Measurements from ENCODE around the gene CTTNBP2NL. TPM values are rescaled to one million over a fixed set of nuclear protein-coding genes. Genes with fewer than 3 reads are reported as not detected.

Gene CTTNBP2NL
- total RNA-seq, 2 donors from 2014 or later: 0.67 to 1.8 TPM

GRCh38 chr1:112504661-112505399 lies 108.8 kb downstream of the CTTNBP2NL start:
- peaks cover 0 to 8% of the 10 kb centered on the region in 2 donors for H3K4me1 Mint-ChIP-seq (ENCODE audit: low read depth in 2 of 2)
- peaks cover 35 to 52% of the 10 kb centered on the region in 2 donors for H3K27me3 Mint-ChIP-seq
- H3K27ac Mint-ChIP-seq: no peak overlapping the region
- H3K36me3 Mint-ChIP-seq: no peaks in the 10 kb centered on the region
- no peak overlapping the region for H3K4me3 Mint-ChIP-seq
- DNase-seq (ENCODE audit: low spot score): no peak
- ATAC-seq: no peak
- no peaks in the 10 kb centered on the region for H3K9me3 Mint-ChIP-seq

- Mint-ChIP-seq H3K4me3 (no peak overlapping the region), H3K4me1 (ENCODE audit: low read depth in 2 of 2) (peaks cover 0 to 12% of the 10 kb centered on the region in 2 donors), H3K27ac (no peak overlapping the region), H3K27me3 (peaks cover 38 to 55% of the 10 kb centered on the region in 2 donors), H3K36me3 (no peaks in the 10 kb centered on the region), H3K9me3 (no peaks in the 10 kb centered on the region)
- DNase-seq (ENCODE audit: low spot score): no peak
- no peak for ATAC-seq
Measured at GRCh38 chr1:112505400-112505785, 109.4 kb downstream of the CTTNBP2NL start.

GRCh38 chr1:112505878-112506277 lies 109.9 kb downstream of the CTTNBP2NL start:
- Mint-ChIP-seq H3K36me3 (no peaks in the 10 kb centered on the region), H3K27ac (no peak overlapping the region), H3K4me3 (no peak overlapping the region), H3K27me3 (peaks cover 41 to 59% of the 10 kb centered on the region in 2 donors), H3K9me3 (no peaks in the 10 kb centered on the region), H3K4me1 (ENCODE audit: low read depth in 2 of 2) (peaks cover 0 to 12% of the 10 kb centered on the region in 2 donors)
- ATAC-seq (no peak), DNase-seq (ENCODE audit: low spot score) (no peak)

GRCh38 chr1:112506306-112506705 lies 110.3 kb downstream of the CTTNBP2NL start:
- peaks cover 0 to 12% of the 10 kb centered on the region in 2 donors for H3K4me1 Mint-ChIP-seq (ENCODE audit: low read depth in 2 of 2)
- H3K36me3 Mint-ChIP-seq: no peaks in the 10 kb centered on the region
- no peak overlapping the region for H3K27ac Mint-ChIP-seq
- ATAC-seq (no peak), DNase-seq (ENCODE audit: low spot score) (no peak)
- no peak overlapping the region for H3K4me3 Mint-ChIP-seq
- peaks cover 38 to 55% of the 10 kb centered on the region in 2 donors for H3K27me3 Mint-ChIP-seq
- no peaks in the 10 kb centered on the region for H3K9me3 Mint-ChIP-seq

- Mint-ChIP-seq H3K27ac (no peak overlapping the region), H3K4me3 (peak overlapping the region; percentile 42), H3K27me3 (peaks cover 38 to 52% of the 10 kb centered on the region in 2 donors), H3K36me3 (no peaks in the 10 kb centered on the region), H3K4me1 (ENCODE audit: low read depth in 2 of 2) (peaks cover 0 to 12% of the 10 kb centered on the region in 2 donors), H3K9me3 (no peaks in the 10 kb centered on the region)
- DNase-seq (ENCODE audit: low spot score) (no peak), ATAC-seq (no peak)
Measured at GRCh38 chr1:112506731-112507130, 110.7 kb downstream of the CTTNBP2NL start.

GRCh38 chr1:112507336-112507735 lies 111.3 kb downstream of the CTTNBP2NL start:
- H3K27me3 Mint-ChIP-seq: peaks cover 39 to 50% of the 10 kb centered on the region in 2 donors
- peaks cover 0 to 12% of the 10 kb centered on the region in 2 donors for H3K4me1 Mint-ChIP-seq (ENCODE audit: low read depth in 2 of 2)
- H3K27ac Mint-ChIP-seq: no peak overlapping the region
- no peak for ATAC-seq
- H3K9me3 Mint-ChIP-seq: no peaks in the 10 kb centered on the region
- H3K4me3 Mint-ChIP-seq: peak overlapping the region; percentile 72
- no peak for DNase-seq (ENCODE audit: low spot score)
- H3K36me3 Mint-ChIP-seq: no peaks in the 10 kb centered on the region

- H3K4me1 Mint-ChIP-seq (ENCODE audit: low read depth in 2 of 2): peaks cover 0 to 12% of the 10 kb centered on the region in 2 donors
Measured at GRCh38 chr1:112507921-112508277, 111.9 kb downstream of the CTTNBP2NL start.

GRCh38 chr1:112508278-112509004 lies 112.4 kb downstream of the CTTNBP2NL start, which contains the start of gene WNT2B:
Gene WNT2B (plus strand): TSS chr1:112508965. CDS start chr1:112509263, 298 bp downstream.
- Mint-ChIP-seq H3K4me3 (peak within 1 kb of the TSS; percentile 72), H3K27ac (no peak within 1 kb of the TSS), H3K4me1 (ENCODE audit: low read depth in 2 of 2) (peaks cover 0 to 12% of the 10 kb centered on the region in 2 donors), H3K27me3 (peaks cover 28 to 39% of the 10 kb centered on the region in 2 donors), H3K36me3 (no peaks in the 10 kb centered on the region), H3K9me3 (no peaks in the 10 kb centered on the region)
- DNase-seq (ENCODE audit: low spot score): no peak
- peak; percentile 72 to 79 for ATAC-seq

More at GRCh38 chr1:112507921-112508277, 111.9 kb downstream of the CTTNBP2NL start:
- peak overlapping the region; percentile 72 for H3K4me3 Mint-ChIP-seq
- DNase-seq (ENCODE audit: low spot score) (no peak), ATAC-seq (no peak)
- H3K27ac Mint-ChIP-seq: no peak overlapping the region
- peaks cover 34 to 44% of the 10 kb centered on the region in 2 donors for H3K27me3 Mint-ChIP-seq
- no peaks in the 10 kb centered on the region for H3K9me3 Mint-ChIP-seq
- H3K36me3 Mint-ChIP-seq: no peaks in the 10 kb centered on the region

GRCh38 chr1:112509005-112509659 lies 113.1 kb downstream of the CTTNBP2NL start:
- peaks cover 0 to 12% of the 10 kb centered on the region in 2 donors for H3K4me1 Mint-ChIP-seq (ENCODE audit: low read depth in 2 of 2)
- no peak for DNase-seq (ENCODE audit: low spot score)
- no peak overlapping the region for H3K27ac Mint-ChIP-seq
- no peaks in the 10 kb centered on the region for H3K36me3 Mint-ChIP-seq
- peak overlapping the region; percentile 36 for H3K4me3 Mint-ChIP-seq
- peak; percentile 43 to 45 for ATAC-seq
- H3K9me3 Mint-ChIP-seq: no peaks in the 10 kb centered on the region
- peaks cover 25 to 33% of the 10 kb centered on the region in 2 donors for H3K27me3 Mint-ChIP-seq

- DNase-seq (ENCODE audit: low spot score) (no peak), ATAC-seq (no peak)
- no peak overlapping the region for H3K27ac Mint-ChIP-seq
- H3K4me3 Mint-ChIP-seq: peak overlapping the region; percentile 55
- no peaks in the 10 kb centered on the region for H3K36me3 Mint-ChIP-seq
- H3K4me1 Mint-ChIP-seq (ENCODE audit: low read depth in 2 of 2): peaks cover 0 to 12% of the 10 kb centered on the region in 2 donors
- peaks cover 20 to 27% of the 10 kb centered on the region in 2 donors for H3K27me3 Mint-ChIP-seq
- H3K9me3 Mint-ChIP-seq: no peaks in the 10 kb centered on the region
Measured at GRCh38 chr1:112509660-112510178, 113.7 kb downstream of the CTTNBP2NL start.

- H3K4me3 Mint-ChIP-seq: peak overlapping the region; percentile 55
Measured at GRCh38 chr1:112510340-112510739, 114.3 kb downstream of the CTTNBP2NL start.

More at GRCh38 chr1:112510340-112510739, 114.3 kb downstream of the CTTNBP2NL start:
- ATAC-seq (no peak), DNase-seq (ENCODE audit: low spot score) (no peak)
- H3K27ac Mint-ChIP-seq: no peak overlapping the region
- H3K9me3 Mint-ChIP-seq: no peaks in the 10 kb centered on the region
- H3K36me3 Mint-ChIP-seq: no peaks in the 10 kb centered on the region
- peaks cover 0 to 12% of the 10 kb centered on the region in 2 donors for H3K4me1 Mint-ChIP-seq (ENCODE audit: low read depth in 2 of 2)
- peaks cover 21 to 22% of the 10 kb centered on the region in 2 donors for H3K27me3 Mint-ChIP-seq

All from natural killer cell treated with Interleukin-12 subunit alpha and Interleukin-12 subunit beta and Interleukin-15 and Interleukin-18, amount 100 ng/mL, for 72 hours (primary cell).